Measurements from ENCODE around the gene NXPH1.

GRCh38 chr7:8564281-8564680, 130.9 kb downstream of the NXPH1 start:
- TF ChIP-seq FOXM1 (IDR thresholded peaks at IDR 0.05; ENCODE audit: borderline replicate concordance): no peak
- no peak for TF ChIP-seq ZNF384 (IDR thresholded peaks at IDR 0.05)
- TF ChIP-seq PKNOX1 (IDR thresholded peaks at IDR 0.05): no peak
- TF ChIP-seq FOXA1 (IDR thresholded peaks at IDR 0.05): no peak
- no peak for TF ChIP-seq TARDBP (IDR thresholded peaks at IDR 0.05)
- no peak for TF ChIP-seq BHLHE40 (IDR thresholded peaks at IDR 0.05; ENCODE audit: borderline replicate concordance)
- no peak for TF ChIP-seq SP1 (IDR thresholded peaks at IDR 0.05)
- no peak for TF ChIP-seq LEF1 (IDR thresholded peaks at IDR 0.05; ENCODE audit: borderline replicate concordance)
- TF ChIP-seq SUZ12 (IDR thresholded peaks at IDR 0.05): no peak
- TF ChIP-seq HDGF (IDR thresholded peaks at IDR 0.05; ENCODE audit: borderline replicate concordance): no peak
- TF ChIP-seq ELF4 (IDR thresholded peaks at IDR 0.05): no peak
